K562 (cell line): ENCODE measurements around the gene PDIA4. TPM values are rescaled to one million over a fixed set of nuclear protein-coding genes. Genes with fewer than 3 reads are reported as not detected.

ENCODE experiments used
- CBFA2T2 ChIP-seq: fragments of 450-650 bp; conservative IDR thresholded peaks from 2 replicates; pipeline ENCODE4 v1.6.1; 2017; ENCODE audit warnings: mild to moderate bottlenecking
- CBX1 ChIP-seq: sonication (generic); IDR thresholded peaks from 2 replicates; pipeline ENCODE4 v1.6.1; 2016; ENCODE audit warnings: antibody characterized with exemption, low read depth, mild to moderate bottlenecking
- CBX2 ChIP-seq: fragments of 200-600 bp; sonication (generic); IDR thresholded peaks from one replicate; pipeline ENCODE4 v1.6.1; 2012; ENCODE audit warnings: mild to moderate bottlenecking, low read length, inconsistent platforms; ENCODE audit not compliant: insufficient read depth, poor library complexity, severe bottlenecking
- CBX3 ChIP-seq, 2 experiments: IDR thresholded peaks; 1 replicate in 1 of 2; 2 replicates in 1 of 2; pipeline ENCODE4 v1.6.1; 2012; ENCODE audit warnings: inconsistent platforms in 2 of 2, low read length in 2 of 2, borderline replicate concordance in 1 of 2, control low read depth in 1 of 2
- CHD4 ChIP-seq: fragments of 200-600 bp; sonication (generic); IDR thresholded peaks from 3 replicates; pipeline ENCODE4 v1.6.1; 2012; ENCODE audit warnings: low read depth, mild to moderate bottlenecking, mixed read lengths, low read length, inconsistent platforms; ENCODE audit not compliant: insufficient read depth, insufficient replicate concordance, poor library complexity, severe bottlenecking
- EHMT2 ChIP-seq: fragments of 450-650 bp; IDR thresholded peaks from 2 replicates; pipeline ENCODE4 v1.6.1; 2018; ENCODE audit warnings: antibody characterized with exemption
- FIP1L1 ChIP-seq: fragments of 200-400 bp; formaldehyde crosslinking; IDR thresholded peaks from 2 replicates; pipeline ENCODE4 v1.6.1; 2018; ENCODE audit warnings: mild to moderate bottlenecking, low read depth, low read length; ENCODE audit not compliant: poor library complexity, severe bottlenecking
- MNT ChIP-seq, 2 experiments: fragments of 450-650 bp; conservative IDR thresholded peaks; 2 replicates each; pipeline ENCODE4 v1.6.1; 2017; ENCODE audit warnings: mild to moderate bottlenecking in 2 of 2, moderate library complexity in 2 of 2
- MTA3 ChIP-seq: fragments of 450-650 bp; formaldehyde crosslinking; IDR thresholded peaks from 2 replicates; pipeline ENCODE4 v1.6.1; 2017; ENCODE audit warnings: mild to moderate bottlenecking, borderline replicate concordance
- NFIC ChIP-seq: fragments of 450-650 bp; IDR thresholded peaks from 2 replicates; pipeline ENCODE4 v1.6.1; 2017; ENCODE audit warnings: mild to moderate bottlenecking, inconsistent platforms
- OTX1 ChIP-seq: fragments of 450-650 bp; formaldehyde crosslinking; IDR thresholded peaks from 2 replicates; pipeline ENCODE4 v1.4.0; 2022; ENCODE audit warnings: mild to moderate bottlenecking
- RNF2 ChIP-seq: sonication (generic); IDR thresholded peaks from 2 replicates; pipeline ENCODE4 v1.6.1; 2016
- THRA ChIP-seq: fragments of 450-650 bp; IDR thresholded peaks from 2 replicates; pipeline ENCODE4 v1.6.1; 2017; ENCODE audit warnings: mild to moderate bottlenecking, moderate library complexity
- TRIM24 ChIP-seq, 2 experiments: fragments of 450-650 bp; IDR thresholded peaks; 2 replicates each; pipeline ENCODE4 v1.6.1; 2016
- ZEB2 ChIP-seq: fragments of 450-650 bp; IDR thresholded peaks from 2 replicates; pipeline ENCODE4 v1.6.1; 2016
- ZNF12 ChIP-seq: sonication (generic); formaldehyde crosslinking; IDR thresholded peaks from 2 replicates; pipeline ENCODE4 v1.4.0; 2020; ENCODE audit warnings: mild to moderate bottlenecking, missing genetic modification reagents
- ZNF124 ChIP-seq: sonication (generic); formaldehyde crosslinking; IDR thresholded peaks from 2 replicates; pipeline ENCODE4 v1.8.1; 2022; ENCODE audit warnings: missing genetic modification reagents
- ZNF280A ChIP-seq: fragments of 450-650 bp; IDR thresholded peaks from 2 replicates; pipeline ENCODE4 v1.6.1; 2018; ENCODE audit warnings: mild to moderate bottlenecking, low read depth; ENCODE audit not compliant: partially characterized antibody
- ZNF696 ChIP-seq: fragments of 250-450 bp; sonication (Bioruptor Pico); conservative IDR thresholded peaks from 2 replicates; pipeline ENCODE4 v1.4.0; 2020; ENCODE audit warnings: mild to moderate bottlenecking, moderate library complexity
- polyA plus RNA-seq, 8 experiments: library from polyadenylated mRNA; depleted of rRNA in 4 of 8; stranded (reverse) in 5 of 8; unstranded in 3 of 8; fragments of >200 nt; fragmentation: Nextera tagmentation in 2 of 8; fragmentation: Illumina TruSeq in 1 of 8; extraction: Ambion mirVana in 2 of 8; extraction: Trizol in 1 of 8; gene quantifications; 2 replicates each; pipeline versions ENCODE4 v1.2.1 to v1.2.3, GENCODE V29; 2011 to 2014; ENCODE audit warnings: inconsistent platforms in 1 of 8, missing spikeins in 1 of 8
- total RNA-seq, 7 experiments: library from RNA; depleted of rRNA in 6 of 7; stranded (reverse); fragments of >200 nt in 6 of 7; fragmentation: Illumina TruSeq in 2 of 7; extraction: Trizol in 2 of 7; gene quantifications; 2 replicates each; pipeline versions ENCODE4 v1.2.1 to v1.2.3, GENCODE V29; 2011 to 2021; ENCODE audit warnings: low replicate concordance in 1 of 7
- TF ChIP-seq, protein P1 (sequence below), 2 experiments: fragments of 450-650 bp in 1 of 2; IDR thresholded peaks; 2 replicates each; pipeline ENCODE4 v1.6.1; 2011 to 2017; ENCODE audit warnings: low read depth in 2 of 2, antibody characterized with exemption in 1 of 2, borderline replicate concordance in 1 of 2, low read length in 1 of 2, mild to moderate bottlenecking in 1 of 2, mixed read lengths in 1 of 2; ENCODE audit not compliant: control insufficient read depth in 1 of 2
- TF ChIP-seq, protein P2 (sequence below), 2 experiments: fragments of 250-450 bp in 1 of 2; fragments of 450-650 bp in 1 of 2; sonication (Bioruptor Pico) in 1 of 2; IDR thresholded peaks; 2 replicates each; pipeline versions ENCODE4 v1.6.1 to v1.8.0; 2016 to 2021; ENCODE audit warnings: mild to moderate bottlenecking in 2 of 2, moderate library complexity in 2 of 2, missing compliant biosample characterization in 1 of 2, missing genetic modification characterization in 1 of 2

The PDIA4 gene
- total and polyA plus RNA-seq, 9 of the 15 experiments (the other 6 are each of a cell fraction or from before 2014, with no cell fraction given), result 9.1 to 175 (median 146) TPM

- TF ChIP-seq THRA, result no peak
- TF ChIP-seq ZNF696, result no peak
- TF ChIP-seq NFIC, result no peak
- peak in 1 of 2 experiments; percentile 97; a peak in 2 of 3 replicates for TF ChIP-seq CBX3 (IDR thresholded peaks at IDR 0.05; ENCODE audit: borderline replicate concordance in 1 of 2, low read length in 2 of 2)
- TF ChIP-seq OTX1 (CRISPR knock-in tag), result no peak
- no peak for TF ChIP-seq MNT (conservative IDR thresholded peaks at IDR 0.05)
- TF ChIP-seq CBX2, result no peak
- peak; percentile 46; the same call in 1 of the 2 replicates for TF ChIP-seq MTA3
- peak; percentile 95 for TF ChIP-seq ZNF280A
- TF ChIP-seq ZNF12, result no peak
- peak; percentile 82; the same call in 1 of the 2 replicates for TF ChIP-seq CBX1
- 0 out of 2 replicates have a peak, but pooled peaks have one; percentile 18 for TF ChIP-seq EHMT2
- TF ChIP-seq, protein P1, sequence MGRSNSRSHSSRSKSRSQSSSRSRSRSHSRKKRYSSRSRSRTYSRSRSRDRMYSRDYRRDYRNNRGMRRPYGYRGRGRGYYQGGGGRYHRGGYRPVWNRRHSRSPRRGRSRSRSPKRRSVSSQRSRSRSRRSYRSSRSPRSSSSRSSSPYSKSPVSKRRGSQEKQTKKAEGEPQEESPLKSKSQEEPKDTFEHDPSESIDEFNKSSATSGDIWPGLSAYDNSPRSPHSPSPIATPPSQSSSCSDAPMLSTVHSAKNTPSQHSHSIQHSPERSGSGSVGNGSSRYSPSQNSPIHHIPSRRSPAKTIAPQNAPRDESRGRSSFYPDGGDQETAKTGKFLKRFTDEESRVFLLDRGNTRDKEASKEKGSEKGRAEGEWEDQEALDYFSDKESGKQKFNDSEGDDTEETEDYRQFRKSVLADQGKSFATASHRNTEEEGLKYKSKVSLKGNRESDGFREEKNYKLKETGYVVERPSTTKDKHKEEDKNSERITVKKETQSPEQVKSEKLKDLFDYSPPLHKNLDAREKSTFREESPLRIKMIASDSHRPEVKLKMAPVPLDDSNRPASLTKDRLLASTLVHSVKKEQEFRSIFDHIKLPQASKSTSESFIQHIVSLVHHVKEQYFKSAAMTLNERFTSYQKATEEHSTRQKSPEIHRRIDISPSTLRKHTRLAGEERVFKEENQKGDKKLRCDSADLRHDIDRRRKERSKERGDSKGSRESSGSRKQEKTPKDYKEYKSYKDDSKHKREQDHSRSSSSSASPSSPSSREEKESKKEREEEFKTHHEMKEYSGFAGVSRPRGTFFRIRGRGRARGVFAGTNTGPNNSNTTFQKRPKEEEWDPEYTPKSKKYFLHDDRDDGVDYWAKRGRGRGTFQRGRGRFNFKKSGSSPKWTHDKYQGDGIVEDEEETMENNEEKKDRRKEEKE (IDR thresholded peaks at IDR 0.05; ENCODE audit: borderline replicate concordance in 1 of 2, control insufficient read depth in 1 of 2, low read depth in 2 of 2, low read length in 1 of 2), result no peak
- TF ChIP-seq ZEB2, result peak; percentile 72
- peak; percentile 94 for TF ChIP-seq ZNF124 (CRISPR knock-in tag)
- TF ChIP-seq FIP1L1, result no peak
- TF ChIP-seq, protein P2, sequence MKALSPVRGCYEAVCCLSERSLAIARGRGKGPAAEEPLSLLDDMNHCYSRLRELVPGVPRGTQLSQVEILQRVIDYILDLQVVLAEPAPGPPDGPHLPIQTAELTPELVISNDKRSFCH (CRISPR knock-in tag; IDR thresholded peaks at IDR 0.05), result no peak
- TF ChIP-seq, protein P2 (tag; IDR thresholded peaks at IDR 0.05), result no peak
- no peak for TF ChIP-seq RNF2
- TF ChIP-seq TRIM24 (IDR thresholded peaks at IDR 0.05), result peak; percentile 65 to 85
- TF ChIP-seq CBFA2T2, result no peak
- TF ChIP-seq CHD4, result no peak
Measured at GRCh38 chr7:149036676-149037075, 8.4 kb upstream of the PDIA4 start (continued).
